ENCODE results near the gene AKAIN1. TPM values are rescaled to one million over a fixed set of nuclear protein-coding genes. Genes with fewer than 3 reads are reported as not detected.

The AKAIN1 gene
- total and polyA plus RNA-seq, 2 of the 4 experiments (the other 2 are of a cell fraction): not detected

DNA sequence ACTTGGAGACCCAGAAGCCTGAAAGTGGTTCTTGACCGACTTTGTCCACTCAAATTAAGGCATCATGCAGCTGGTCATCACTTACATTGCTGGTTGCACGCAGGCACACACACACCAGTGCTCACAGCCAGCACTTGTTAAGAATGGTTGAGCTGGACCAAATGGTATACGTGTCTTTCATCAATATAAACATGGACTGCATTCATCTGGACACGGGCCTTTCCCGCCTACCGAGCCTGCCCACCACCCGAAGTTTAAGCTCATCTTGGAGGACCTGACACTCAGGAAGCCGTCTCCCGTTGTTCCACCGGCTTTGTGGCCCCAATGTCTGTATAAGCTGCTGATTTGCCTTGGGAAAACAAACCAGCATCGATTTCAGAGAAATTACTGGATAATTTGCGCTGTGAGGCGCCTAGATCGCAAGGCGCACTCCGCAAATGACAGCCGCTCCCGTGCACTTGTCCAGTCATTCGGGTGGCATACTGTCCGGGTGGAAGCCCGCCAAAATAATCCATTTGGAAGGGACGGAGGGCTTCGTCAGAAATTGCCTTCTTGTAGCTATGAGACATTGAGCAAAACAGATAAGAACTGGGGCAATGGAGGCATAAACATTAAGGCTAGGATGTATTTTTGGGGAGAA, 40.1 kb upstream of the AKAIN1 start:
- Histone ChIP-seq H3K14ac (replicated peaks; ENCODE audit: low read depth, low read length) (peak overlapping the region; percentile 86), H4K91ac (ENCODE audit: insufficient read depth, low read depth, low read length) (peak overlapping the region; percentile 75), H3K4ac (ENCODE audit: low read depth, low read length) (peak overlapping the region; percentile 93), H2AK9ac (replicated peaks; ENCODE audit: low read depth, low read length, poor library complexity) (peak overlapping the region; percentile 17), H2BK15ac (ENCODE audit: low read depth, low read length) (no peak overlapping the region; the same call in 2 of the 3 replicates), H2AFZ (replicated peaks; ENCODE audit: low read length, poor library complexity) (peak overlapping the region; percentile 99), H2BK20ac (ENCODE audit: low read depth, low read length) (no peak overlapping the region), H2BK120ac (ENCODE audit: low read depth, low read length) (peak overlapping the region; percentile 67), H3K9me1 (ENCODE audit: insufficient read depth, low read length) (0 out of 2 replicates have a peak, but pooled peaks cover 3% of the 10 kb centered on the region), H4K8ac (ENCODE audit: low read depth in 2 of 2, low read length in 2 of 2) (peak overlapping the region; percentile 73 to 90), H2AK5ac (ENCODE audit: low read depth, low read length) (no peak overlapping the region), H3K27ac (ENCODE audit: insufficient read depth, low read length) (peak overlapping the region; percentile 92), H3K56ac (ENCODE audit: extremely low read depth, insufficient read depth, low read length) (peak overlapping the region; percentile 89), H3K9ac (ENCODE audit: low read depth, low read length) (peak overlapping the region; percentile 74), H3K36me3 (ENCODE audit: control insufficient read depth, insufficient read depth, low read length) (peaks cover 4% of the 10 kb centered on the region), H4K20me1 (ENCODE audit: insufficient read depth, low read length) (no peaks in the 10 kb centered on the region), H3K23ac (ENCODE audit: low read depth, low read length) (peak overlapping the region; percentile 72), H2BK5ac (ENCODE audit: low read depth, low read length, poor library complexity, severe bottlenecking) (peak overlapping the region; percentile 95), H3K18ac (ENCODE audit: low read depth, low read length) (no peak overlapping the region), H3K27me3 (ENCODE audit: control insufficient read depth, insufficient read depth, low read length) (no peaks in the 10 kb centered on the region), H3K9me3 (ENCODE audit: control insufficient read depth, insufficient read depth, low read length) (no peaks in the 10 kb centered on the region), H3K4me1 (ENCODE audit: control insufficient read depth, insufficient read depth, low read length) (no peaks in the 10 kb centered on the region), H3K79me1 (ENCODE audit: low read depth in 1 of 2, low read length in 2 of 2) (peaks cover 10 to 21% of the 10 kb centered on the region in 2 experiments; a peak in 3 of 4 replicates), H3K4me2 (ENCODE audit: low read depth, low read length) (peak overlapping the region; percentile 91), H3K4me3 (ENCODE audit: insufficient read depth, low read depth, low read length) (peak overlapping the region; percentile 66), H4K5ac (ENCODE audit: low read depth, low read length) (peak overlapping the region; percentile 79)
- intact Hi-C loops (cut with micrococcal nuclease): loop anchor here (1.0 to 5.0 kb wide), 2 partner anchors 59 to 390 kb away; no protein-coding TSS in a partner anchor
- DNase-seq (peak; percentile 34), ATAC-seq (ENCODE audit: low read depth) (peak; percentile 46)
- CTCF ChIA-PET: no interaction called here
- POLR2A ChIA-PET (ENCODE audit: unreplicated experiment): interaction anchor here (0.6 to 1.7 kb wide), 3 partner anchors 9 to 98 kb away, joined by 3 read pairs; partner anchors contain the start of gene ZBTB14
- in situ Hi-C loops (cut with MboI; ENCODE audit: low sequenced_read_pairs): loop anchor here (5.0 kb wide), 1 partner anchor 55 kb away; no protein-coding TSS in a partner anchor
- 0% methylated on average over 11 of the region's 23 CpGs; no CpG with 5 or more reads in 1 of the 2 experiments for WGBS, 2 experiments (ENCODE audit: extremely low coverage in 2 of 2, insufficient read length in 1 of 2)
- dilution Hi-C loops (cut with HindIII; ENCODE audit: low sequenced_read_pairs, unreplicated experiment): no loop called here
- no TSS peak for BruUV-seq (replicated peaks)
- TF ChIP-seq NFE2L2 (IDR thresholded peaks at IDR 0.05; ENCODE audit: low read depth, low read length) (no peak), USF2 (IDR thresholded peaks at IDR 0.05; ENCODE audit: low read depth, low read length) (no peak), RFX5 (IDR thresholded peaks at IDR 0.05; ENCODE audit: low read depth, low read length) (no peak), CTCF (conservative IDR thresholded peaks at IDR 0.05; ENCODE audit: low read depth, low read length) (no peak), MAFK (IDR thresholded peaks at IDR 0.05; ENCODE audit: low read depth, low read length) (no peak), ELK1 (IDR thresholded peaks at IDR 0.05; ENCODE audit: borderline replicate concordance, low read depth, low read length) (no peak), FOS (IDR thresholded peaks at IDR 0.05; ENCODE audit: low read depth, low read length) (no peak), RCOR1 (IDR thresholded peaks at IDR 0.05; ENCODE audit: insufficient replicate concordance, low read length) (no peak), CHD1 (IDR thresholded peaks at IDR 0.05; ENCODE audit: low read depth, low read length) (no peak), MAZ (IDR thresholded peaks at IDR 0.05; ENCODE audit: borderline replicate concordance, low read depth, low read length) (no peak), RAD21 (IDR thresholded peaks at IDR 0.05; ENCODE audit: low read length) (no peak), BHLHE40 (IDR thresholded peaks at IDR 0.05; ENCODE audit: low read depth, low read length) (no peak; the same call in none of the 2 replicates), SMC3 (IDR thresholded peaks at IDR 0.05; ENCODE audit: low read depth, low read length) (no peak), CEBPB (IDR thresholded peaks at IDR 0.05; ENCODE audit: low read depth, low read length) (no peak), POLR2A (IDR thresholded peaks at IDR 0.05; ENCODE audit: low read depth, low read length) (no peak)

All from IMR-90 (cell line).